Left lobe of liver (tissue), 2 donors: ENCODE measurements around the gene RUSC2. TPM values are rescaled to one million over a fixed set of nuclear protein-coding genes. Genes with fewer than 3 reads are reported as not detected.
"Not testable (repeated sequence)": the region's sequence is repeated elsewhere in the genome, so short reads cannot be mapped to it uniquely, and the experiment has no call there.

Experiments used
- ATAC-seq: fragments of 200-7000 bp; cut with Tn5 transposase; one replicate; pipeline ENCODE4 v1.9.1; 2020; ENCODE audit warnings: mild to moderate bottlenecking, moderate library complexity
- DNase-seq: peaks from one replicate; pipeline ENCODE4 v3.0.0-alpha.2; 2020; ENCODE audit warnings: low spot score
- total RNA-seq: library from RNA; stranded (reverse); gene quantifications from one replicate; pipeline ENCODE4 v1.2.1, GENCODE V29; 2021
- donor health status: DM: no; HTN: no; CAD: no; lungs with moderate emphysema.
- donor health status: DM: no; HTN: yes; CAD: no.

Gene RUSC2
- total RNA-seq, 1 donor from 2014 or later = 9.1 TPM

DNA sequence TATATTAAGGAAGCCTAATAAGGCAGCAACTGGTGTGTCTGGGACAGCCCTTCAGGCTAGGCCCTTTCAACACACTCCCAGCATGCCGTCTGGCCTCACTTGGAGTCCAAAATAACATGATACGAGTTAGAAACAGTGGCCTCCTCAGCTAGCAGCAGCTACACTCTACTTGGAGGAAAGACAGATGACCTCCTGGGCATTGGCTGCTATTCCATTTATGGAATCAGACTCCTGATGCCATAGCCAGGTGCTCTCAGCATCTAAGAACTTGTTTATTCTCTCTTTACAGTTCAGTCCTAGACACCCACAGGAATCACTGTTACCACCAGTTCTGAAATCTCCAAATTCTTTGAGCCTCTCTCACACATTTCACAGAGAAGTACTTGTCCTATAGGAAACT, 31.8 kb downstream of the RUSC2 start:
- DNase-seq (no peak), ATAC-seq (peak; percentile 3)

- ATAC-seq = no peak
- no peak for DNase-seq
These were observed 32.3 kb downstream of the RUSC2 start for GRCh38 chr9:35522187-35522586.

- peak; percentile 41 for ATAC-seq
- DNase-seq = no peak
These were observed 32.8 kb downstream of the RUSC2 start for GRCh38 chr9:35522700-35523099.

GRCh38 chr9:35523556-35523955, 33.6 kb downstream of the RUSC2 start:
- ATAC-seq, DNase-seq: not testable (repeated sequence)

- ATAC-seq (peak; percentile 75), DNase-seq (no peak)
These were observed 36.3 kb downstream of the RUSC2 start for GRCh38 chr9:35526087-35526801.

GRCh38 chr9:35529161-35529823, 39.4 kb downstream of the RUSC2 start:
- ATAC-seq (peak; percentile 62), DNase-seq (no peak)

DNA sequence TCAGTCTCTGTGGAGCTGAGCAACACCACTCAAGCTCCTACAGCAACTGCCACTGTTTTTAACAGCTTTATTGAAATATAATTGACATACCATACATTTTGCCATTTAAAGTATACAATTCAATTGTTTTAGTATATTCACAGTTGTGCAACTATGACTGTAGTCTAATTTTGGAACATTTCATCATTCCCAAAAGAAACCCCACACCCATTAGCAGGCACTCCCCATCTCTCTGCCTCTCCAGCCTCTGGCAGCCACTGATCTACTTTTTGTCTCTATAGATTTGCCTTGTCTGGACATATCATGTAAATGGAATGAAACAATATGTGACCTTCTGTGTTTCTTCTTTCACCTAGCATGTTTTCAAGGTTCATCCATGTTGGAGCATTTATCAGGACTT, 43.5 kb downstream of the RUSC2 start:
- ATAC-seq = no peak

GRCh38 chr9:35534921-35535320, 45.0 kb downstream of the RUSC2 start:
- ATAC-seq, DNase-seq: not testable (repeated sequence)

More for the DNA sequence above, 43.5 kb downstream of the RUSC2 start:
- no peak for DNase-seq

DNA sequence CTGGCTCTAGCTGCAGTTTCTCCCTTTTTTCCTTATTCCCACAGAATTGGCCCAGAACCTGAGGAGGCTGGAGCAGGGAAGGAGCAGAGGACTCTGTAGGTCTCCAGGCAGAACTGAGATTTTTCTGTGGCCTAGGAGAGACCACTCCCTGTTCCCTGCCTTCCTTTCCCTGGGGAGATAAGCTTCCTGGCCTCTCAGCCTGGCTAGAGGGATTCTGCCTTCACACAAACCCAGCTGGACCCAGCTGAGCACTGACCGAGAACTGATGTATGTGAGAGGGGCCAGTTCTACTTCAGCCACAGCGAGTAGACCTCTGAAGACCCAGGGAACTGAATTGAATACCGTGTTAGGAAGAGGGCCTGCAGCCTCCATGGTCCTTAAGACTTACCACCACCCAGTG, 48.0 kb downstream of the RUSC2 start:
- ATAC-seq = peak; percentile 43

GRCh38 chr9:35538361-35539234, 48.7 kb downstream of the RUSC2 start:
- DNase-seq = no peak
- ATAC-seq = peak; percentile 68

More for the DNA sequence above, 48.0 kb downstream of the RUSC2 start:
- no peak for DNase-seq

Other genes starting within 250 kb of the RUSC2 start
- 15.6 TPM for gene TESK1, start 115.2 kb downstream of the RUSC2 start, total RNA-seq
- gene CD72, start 128.3 kb downstream of the RUSC2 start, total RNA-seq = 0.93 TPM
- gene SIT1, start 160.8 kb downstream of the RUSC2 start, total RNA-seq = 0.23 TPM
- 13,056 TPM for gene RMRP, start 167.9 kb downstream of the RUSC2 start, total RNA-seq
- gene CCDC107, start 168.2 kb downstream of the RUSC2 start, total RNA-seq = 12.6 TPM
- gene ARHGEF39, start 175.1 kb downstream of the RUSC2 start, total RNA-seq = 0.40 TPM
- gene CA9, start 183.8 kb downstream of the RUSC2 start, total RNA-seq = 0.96 TPM
- 6.6 TPM for gene TPM2, start 199.8 kb downstream of the RUSC2 start, total RNA-seq
- 107 TPM for gene TLN1, start 242.1 kb downstream of the RUSC2 start, total RNA-seq
- gene CREB3, start 242.6 kb downstream of the RUSC2 start, total RNA-seq = 13.9 TPM